Ishikawa (cell line): Measurements from ENCODE around the gene ACTBL2.
A peak's percentile ranks its signal among the peaks of the same experiment; 100 is the strongest.

ENCODE experiments used
- CEBPB ChIP-seq: IDR thresholded peaks from 2 replicates; pipeline ENCODE4 v1.6.1; 2012
- CREB1 ChIP-seq: IDR thresholded peaks from 2 replicates; pipeline ENCODE4 v1.6.1; 2012; ENCODE audit warnings: low read depth
- EGR1 ChIP-seq: IDR thresholded peaks from 2 replicates; pipeline ENCODE4 v1.6.1; 2012
- EP300 ChIP-seq: IDR thresholded peaks from 2 replicates; pipeline ENCODE4 v1.6.1; 2012; ENCODE audit warnings: borderline replicate concordance
- FOXM1 ChIP-seq: IDR thresholded peaks from 2 replicates; pipeline ENCODE4 v1.6.1; 2012; ENCODE audit warnings: low read depth, borderline replicate concordance
- MAX ChIP-seq: IDR thresholded peaks from 2 replicates; pipeline ENCODE4 v1.6.1; 2012
- NFIC ChIP-seq: IDR thresholded peaks from 2 replicates; pipeline ENCODE4 v1.6.1; 2012
- RAD21 ChIP-seq: IDR thresholded peaks from 2 replicates; pipeline ENCODE4 v1.6.1; 2012; ENCODE audit warnings: low read depth
- REST ChIP-seq: IDR thresholded peaks from 2 replicates; pipeline ENCODE4 v1.6.1; 2012; ENCODE audit warnings: low read depth, mild to moderate bottlenecking
- TAF1 ChIP-seq: IDR thresholded peaks from 2 replicates; pipeline ENCODE4 v1.6.1; 2012; ENCODE audit warnings: low read depth, mild to moderate bottlenecking
- TCF12 ChIP-seq: IDR thresholded peaks from 2 replicates; pipeline ENCODE4 v1.6.1; 2012; ENCODE audit warnings: low read depth
- TEAD4 ChIP-seq: IDR thresholded peaks from 2 replicates; pipeline ENCODE4 v1.6.1; 2012
- USF1 ChIP-seq: IDR thresholded peaks from 2 replicates; pipeline ENCODE4 v1.6.1; 2012
- YY1 ChIP-seq: IDR thresholded peaks from 2 replicates; pipeline ENCODE4 v1.6.1; 2012; ENCODE audit warnings: low read depth
- ZBTB7A ChIP-seq: IDR thresholded peaks from 2 replicates; pipeline ENCODE4 v1.6.1; 2012; ENCODE audit warnings: low read depth

ACTBL2 gene

GRCh38 chr5:57505272-57506200, 22.9 kb upstream of the ACTBL2 start:
- TF ChIP-seq NFIC (no peak), MAX (no peak), EP300 (no peak), TEAD4 (no peak), FOXM1 (no peak), REST (no peak), ZBTB7A (no peak), TCF12 (no peak), CEBPB (no peak), TAF1 (no peak), CREB1 (no peak), YY1 (no peak), EGR1 (no peak), USF1 (no peak), RAD21 (no peak)

GRCh38 chr5:57504357-57504756, 21.7 kb upstream of the ACTBL2 start:
- TF ChIP-seq TEAD4, result no peak
- no peak for TF ChIP-seq YY1
- TF ChIP-seq FOXM1, result no peak
- no peak for TF ChIP-seq USF1
- TF ChIP-seq MAX, result no peak
- TF ChIP-seq CEBPB, result no peak
- no peak for TF ChIP-seq REST
- TF ChIP-seq TCF12, result no peak
- TF ChIP-seq NFIC, result no peak
- TF ChIP-seq RAD21, result no peak
- no peak for TF ChIP-seq CREB1
- TF ChIP-seq EGR1, result no peak
- no peak for TF ChIP-seq TAF1
- no peak for TF ChIP-seq ZBTB7A
- TF ChIP-seq EP300, result no peak

- TF ChIP-seq RAD21, result no peak
Observed at GRCh38 chr5:57503433-57503832, 20.8 kb upstream of the ACTBL2 start.

GRCh38 chr5:57501414-57502201, 19.0 kb upstream of the ACTBL2 start:
- TF ChIP-seq MAX, result no peak
- 0 out of 2 replicates have a peak, but pooled peaks have one; percentile 23 for TF ChIP-seq NFIC
- TF ChIP-seq YY1, result no peak
- no peak for TF ChIP-seq EP300
- TF ChIP-seq REST, result no peak
- TF ChIP-seq ZBTB7A, result no peak
